Loucy (cell line): ENCODE measurements around the gene IPO4.

Source experiments
- H2AFZ ChIP-seq: fragments of 200-600 bp; sonication (generic); 2 replicates; pipeline ENCODE4 v1.6.0; 2016; ENCODE audit warnings: antibody characterized with exemption, mild to moderate bottlenecking, low read length, moderate library complexity
- H3F3A ChIP-seq: fragments of 200-600 bp; 2 replicates; pipeline ENCODE4 v1.6.0; 2016; ENCODE audit warnings: antibody characterized with exemption, low read depth, mild to moderate bottlenecking
- H3K27me3 ChIP-seq: fragments of 200-600 bp; sonication (generic); 2 replicates; pipeline ENCODE4 v1.6.1; 2014; ENCODE audit warnings: low read length, mild to moderate bottlenecking; ENCODE audit not compliant: insufficient read depth, poor library complexity, severe bottlenecking
- H3K36me3 ChIP-seq: fragments of 200-600 bp; sonication (generic); 2 replicates; pipeline ENCODE4 v1.6.1; 2016; ENCODE audit warnings: low read length; ENCODE audit not compliant: insufficient read depth
- H3K4me1 ChIP-seq: fragments of 200-600 bp; sonication (generic); 2 replicates; pipeline ENCODE4 v1.5.1; 2014; ENCODE audit warnings: low read length, mild to moderate bottlenecking; ENCODE audit not compliant: insufficient read depth, poor library complexity, severe bottlenecking
- H3K4me2 ChIP-seq: fragments of 200-600 bp; sonication (generic); 2 replicates; pipeline ENCODE4 v1.6.0; 2014; ENCODE audit warnings: antibody characterized with exemption, low read length, low read depth, mild to moderate bottlenecking; ENCODE audit not compliant: poor library complexity, severe bottlenecking
- H3K4me3 ChIP-seq: fragments of 200-600 bp; sonication (generic); 2 replicates; pipeline ENCODE4 v1.5.1; 2014; ENCODE audit warnings: low read length, mild to moderate bottlenecking, mixed read lengths; ENCODE audit not compliant: poor library complexity, severe bottlenecking
- H3K79me2 ChIP-seq: fragments of 200-600 bp; sonication (generic); 2 replicates; pipeline ENCODE4 v1.6.1; 2014; ENCODE audit warnings: low read length; ENCODE audit not compliant: insufficient read depth
- H3K9ac ChIP-seq: fragments of 200-600 bp; sonication (generic); 2 replicates; pipeline ENCODE4 v1.6.0; 2014; ENCODE audit warnings: mild to moderate bottlenecking, low read depth, low read length, moderate library complexity; ENCODE audit not compliant: poor library complexity, severe bottlenecking
- H3K9me2 ChIP-seq: fragments of 200-600 bp; sonication (generic); replicated peaks from 2 replicates; pipeline ENCODE4 v1.6.1; 2016; ENCODE audit warnings: low read depth, low read length, mixed read lengths
- H3K9me3 ChIP-seq: fragments of 200-600 bp; sonication (generic); 2 replicates; pipeline ENCODE4 v1.6.1; 2014; ENCODE audit warnings: mild to moderate bottlenecking, antibody characterized with exemption, low read length, low read depth; ENCODE audit not compliant: insufficient read depth
- H4K20me1 ChIP-seq: fragments of 200-600 bp; sonication (generic); 2 replicates; pipeline ENCODE4 v1.6.0; 2014; ENCODE audit warnings: antibody characterized with exemption, low read length, mild to moderate bottlenecking; ENCODE audit not compliant: insufficient read depth, poor library complexity, severe bottlenecking
- CTCF ChIP-seq: fragments of 200-600 bp; sonication (generic); conservative IDR thresholded peaks from 2 replicates; pipeline ENCODE4 v1.5.1; 2014; ENCODE audit warnings: mild to moderate bottlenecking, antibody characterized with exemption, low read length
- EZH2phosphoT487 ChIP-seq: fragments of 200-600 bp; IDR thresholded peaks from 2 replicates; pipeline ENCODE4 v1.6.1; 2018; ENCODE audit warnings: antibody characterized with exemption, mild to moderate bottlenecking, moderate library complexity, borderline replicate concordance

Gene IPO4

GRCh38 chr14:24143511-24143910 is 45.1 kb downstream of the IPO4 start:
- peaks cover 73% of the 10 kb centered on the region for H3K79me2 ChIP-seq
- peak overlapping the region; percentile 100 for H3K4me2 ChIP-seq

GRCh38 chr14:24141097-24141880 is 47.3 kb downstream of the IPO4 start, which contains the start of gene EMC9:
EMC9 (minus strand) TSS chr14:24141591; CDS start chr14:24141304, 287 bp downstream.
- Histone ChIP-seq H4K20me1 (peaks cover 33% of the 10 kb centered on the region), H2AFZ (peak within 1 kb of the TSS; percentile 62), H3K9me2 (no peaks in the 10 kb centered on the region), H3K9ac (peak within 1 kb of the TSS; percentile 85), H3F3A (no peaks in the 10 kb centered on the region), H3K4me1 (peaks cover 53% of the 10 kb centered on the region), H3K4me2 (peak within 1 kb of the TSS; percentile 93), H3K27me3 (no peaks in the 10 kb centered on the region), H3K36me3 (peaks cover 19% of the 10 kb centered on the region), H3K9me3 (no peaks in the 10 kb centered on the region), H3K4me3 (peak within 1 kb of the TSS; percentile 97), H3K79me2 (peaks cover 82% of the 10 kb centered on the region)
- TF ChIP-seq CTCF (peak; percentile 31; the same call in 1 of the 2 replicates), EZH2phosphoT487 (no peak)

More at GRCh38 chr14:24143511-24143910, 45.1 kb downstream of the IPO4 start:
- Histone ChIP-seq H3K9ac (no peak overlapping the region), H3F3A (0 out of 2 replicates have a peak, but pooled peaks cover 2% of the 10 kb centered on the region), H3K27me3 (no peaks in the 10 kb centered on the region), H3K9me2 (no peaks in the 10 kb centered on the region), H3K4me1 (peaks cover 40% of the 10 kb centered on the region), H4K20me1 (peaks cover 34% of the 10 kb centered on the region), H3K9me3 (no peaks in the 10 kb centered on the region), H3K36me3 (peaks cover 10% of the 10 kb centered on the region), H3K4me3 (no peak overlapping the region), H2AFZ (no peak overlapping the region)
- TF ChIP-seq EZH2phosphoT487 (no peak), CTCF (no peak)

GRCh38 chr14:24139272-24139934 is 49.2 kb downstream of the IPO4 start:
- Histone ChIP-seq H3K4me1 (peaks cover 44% of the 10 kb centered on the region), H3K4me3 (peak overlapping the region; percentile 97), H3K79me2 (peaks cover 66% of the 10 kb centered on the region), H2AFZ (no peak overlapping the region), H3K36me3 (peaks cover 19% of the 10 kb centered on the region), H4K20me1 (peaks cover 28% of the 10 kb centered on the region), H3K27me3 (no peaks in the 10 kb centered on the region), H3F3A (no peaks in the 10 kb centered on the region), H3K9me3 (no peaks in the 10 kb centered on the region), H3K9ac (peak overlapping the region; percentile 85), H3K4me2 (peak overlapping the region; percentile 81), H3K9me2 (no peaks in the 10 kb centered on the region)
- no peak for TF ChIP-seq EZH2phosphoT487
- peak; percentile 26 for TF ChIP-seq CTCF
